ENCODE measurements around the gene PCNX3. TPM values are rescaled to one million over a fixed set of nuclear protein-coding genes. Genes with fewer than 3 reads are reported as not detected.

Gene PCNX3
- total and polyA plus RNA-seq, 10 of the 15 experiments (the other 5 are each of a cell fraction or from before 2014, with no cell fraction given), result 0.03 to 46.6 (median 8.4) TPM

DNA sequence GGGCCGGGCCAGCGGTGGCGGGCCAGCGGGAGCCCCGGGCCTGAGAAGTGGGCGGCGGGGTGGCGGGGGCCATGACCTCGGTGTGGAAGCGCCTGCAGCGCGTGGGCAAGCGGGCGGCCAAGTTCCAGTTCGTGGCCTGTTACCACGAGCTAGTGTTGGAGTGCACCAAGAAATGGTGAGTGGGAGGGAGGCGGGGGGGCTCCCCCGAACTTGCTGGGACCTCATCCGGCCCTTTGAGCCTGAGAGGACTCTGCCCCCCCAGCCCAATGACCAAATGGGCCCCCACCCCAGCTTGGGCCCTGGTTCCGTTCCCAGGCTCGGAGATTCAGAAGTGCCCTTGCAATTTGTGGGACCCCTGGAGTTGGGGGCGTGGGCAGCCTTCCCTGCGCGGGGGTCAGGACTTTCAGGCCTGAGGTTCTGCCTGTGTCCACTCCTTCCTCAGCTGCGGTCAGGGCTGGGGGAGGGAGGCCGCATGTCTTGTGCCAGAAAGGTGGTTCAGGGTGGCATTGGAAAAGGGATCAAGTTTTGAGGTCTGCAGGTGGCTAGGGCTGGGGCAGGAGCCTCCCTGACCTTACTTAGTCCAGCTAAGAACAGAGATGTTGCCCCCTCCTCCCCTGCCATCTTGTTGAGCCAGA, 39.2 kb upstream of the PCNX3 start (continued):
- TF ChIP-seq, protein P1, sequence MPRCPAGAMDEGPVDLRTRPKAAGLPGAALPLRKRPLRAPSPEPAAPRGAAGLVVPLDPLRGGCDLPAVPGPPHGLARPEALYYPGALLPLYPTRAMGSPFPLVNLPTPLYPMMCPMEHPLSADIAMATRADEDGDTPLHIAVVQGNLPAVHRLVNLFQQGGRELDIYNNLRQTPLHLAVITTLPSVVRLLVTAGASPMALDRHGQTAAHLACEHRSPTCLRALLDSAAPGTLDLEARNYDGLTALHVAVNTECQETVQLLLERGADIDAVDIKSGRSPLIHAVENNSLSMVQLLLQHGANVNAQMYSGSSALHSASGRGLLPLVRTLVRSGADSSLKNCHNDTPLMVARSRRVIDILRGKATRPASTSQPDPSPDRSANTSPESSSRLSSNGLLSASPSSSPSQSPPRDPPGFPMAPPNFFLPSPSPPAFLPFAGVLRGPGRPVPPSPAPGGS (IDR thresholded peaks at IDR 0.05; ENCODE audit: borderline replicate concordance, insufficient read depth, low read depth, low read length, poor library complexity, severe bottlenecking), result no peak
- TF ChIP-seq MYC (IDR thresholded peaks at IDR 0.05; ENCODE audit: insufficient read depth, insufficient read length, insufficient replicate concordance, low read length, severe bottlenecking) (no peak), GATAD2B (conservative IDR thresholded peaks at IDR 0.05; ENCODE audit: low read depth) (0 out of 2 replicates have a peak, but pooled peaks have one; percentile 41), HDGF (IDR thresholded peaks at IDR 0.05) (no peak), JUND (IDR thresholded peaks at IDR 0.05; ENCODE audit: low read depth, low read length) (no peak), RELA (IDR thresholded peaks at IDR 0.05; ENCODE audit: borderline replicate concordance, partially characterized antibody) (no peak), ZSCAN29 (IDR thresholded peaks at IDR 0.05) (no peak), CEBPB (IDR thresholded peaks at IDR 0.05; ENCODE audit: borderline replicate concordance in 1 of 2, low read depth in 2 of 2, low read length in 2 of 2) (no peak), EED (IDR thresholded peaks at IDR 0.05; ENCODE audit: low read depth) (no peak; the same call in 1 of the 2 replicates), MTA2 (IDR thresholded peaks at IDR 0.05; ENCODE audit: low read depth) (no peak), HDAC6 (IDR thresholded peaks at IDR 0.05; ENCODE audit: unreplicated experiment) (no peak), NBN (IDR thresholded peaks at IDR 0.05) (no peak), ETV6 (conservative IDR thresholded peaks at IDR 0.05 in 1 of 2, IDR thresholded peaks at IDR 0.05 in 1 of 2; ENCODE audit: borderline replicate concordance in 1 of 2, low read depth in 1 of 2) (no peak), CUX1 (IDR thresholded peaks at IDR 0.05; ENCODE audit: insufficient replicate concordance, low read depth, low read length) (no peak), KDM1A (IDR thresholded peaks at IDR 0.05; ENCODE audit: borderline replicate concordance) (no peak), CREB1 (IDR thresholded peaks at IDR 0.05; ENCODE audit: low read depth) (no peak), EZH2 (IDR thresholded peaks at IDR 0.05; ENCODE audit: borderline replicate concordance, control insufficient read depth, low read depth, low read length) (no peak), NR2F1 (conservative IDR thresholded peaks at IDR 0.05) (peak; percentile 88), SUPT20H (IDR thresholded peaks at IDR 0.05; ENCODE audit: borderline replicate concordance, control insufficient read depth, low read depth, low read length) (no peak)
- TF ChIP-seq, protein P2, sequence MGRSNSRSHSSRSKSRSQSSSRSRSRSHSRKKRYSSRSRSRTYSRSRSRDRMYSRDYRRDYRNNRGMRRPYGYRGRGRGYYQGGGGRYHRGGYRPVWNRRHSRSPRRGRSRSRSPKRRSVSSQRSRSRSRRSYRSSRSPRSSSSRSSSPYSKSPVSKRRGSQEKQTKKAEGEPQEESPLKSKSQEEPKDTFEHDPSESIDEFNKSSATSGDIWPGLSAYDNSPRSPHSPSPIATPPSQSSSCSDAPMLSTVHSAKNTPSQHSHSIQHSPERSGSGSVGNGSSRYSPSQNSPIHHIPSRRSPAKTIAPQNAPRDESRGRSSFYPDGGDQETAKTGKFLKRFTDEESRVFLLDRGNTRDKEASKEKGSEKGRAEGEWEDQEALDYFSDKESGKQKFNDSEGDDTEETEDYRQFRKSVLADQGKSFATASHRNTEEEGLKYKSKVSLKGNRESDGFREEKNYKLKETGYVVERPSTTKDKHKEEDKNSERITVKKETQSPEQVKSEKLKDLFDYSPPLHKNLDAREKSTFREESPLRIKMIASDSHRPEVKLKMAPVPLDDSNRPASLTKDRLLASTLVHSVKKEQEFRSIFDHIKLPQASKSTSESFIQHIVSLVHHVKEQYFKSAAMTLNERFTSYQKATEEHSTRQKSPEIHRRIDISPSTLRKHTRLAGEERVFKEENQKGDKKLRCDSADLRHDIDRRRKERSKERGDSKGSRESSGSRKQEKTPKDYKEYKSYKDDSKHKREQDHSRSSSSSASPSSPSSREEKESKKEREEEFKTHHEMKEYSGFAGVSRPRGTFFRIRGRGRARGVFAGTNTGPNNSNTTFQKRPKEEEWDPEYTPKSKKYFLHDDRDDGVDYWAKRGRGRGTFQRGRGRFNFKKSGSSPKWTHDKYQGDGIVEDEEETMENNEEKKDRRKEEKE (IDR thresholded peaks at IDR 0.05), result 0 out of 2 replicates have a peak, but pooled peaks have one; percentile 49
